ENCODE measurements around the gene NAA25.
"Not testable (repeated sequence)": the region's sequence is repeated elsewhere in the genome, so short reads cannot be mapped to it uniquely, and the experiment has no call there.

The NAA25 gene

DNA sequence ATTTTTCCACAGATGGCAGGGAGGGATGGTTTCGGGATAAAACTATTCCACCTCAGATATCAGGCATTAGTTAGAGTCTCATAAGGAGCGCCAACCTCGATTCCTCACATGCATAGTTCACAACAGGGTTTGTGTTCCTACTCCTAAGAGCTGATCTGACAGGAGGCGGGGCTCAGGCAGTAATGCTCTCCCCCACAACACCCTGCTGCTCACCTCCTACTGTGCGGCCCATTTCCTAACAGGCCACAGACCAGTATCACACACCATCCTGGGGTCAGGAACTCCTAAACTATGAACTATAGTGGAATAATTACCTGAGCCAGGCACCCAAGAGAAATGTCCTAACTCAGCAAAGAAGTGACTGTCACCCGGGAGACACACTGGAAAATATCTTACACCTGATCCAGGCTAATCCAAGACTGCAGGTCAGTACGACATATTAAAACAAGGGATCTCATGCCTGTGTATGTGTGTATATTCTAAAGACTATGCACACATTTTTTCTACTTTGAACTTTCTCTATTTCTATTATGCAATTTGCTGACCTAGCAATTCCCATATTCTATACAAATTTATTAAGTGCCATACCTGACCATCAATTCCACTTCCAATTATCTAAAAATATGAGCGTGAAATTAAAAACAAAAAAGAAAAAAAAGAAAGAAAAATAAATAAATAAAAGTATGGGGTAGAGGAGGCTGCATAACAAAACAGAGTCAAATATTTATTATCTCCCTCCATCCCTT, 4.7 kb downstream of the NAA25 start:
- H2AFZ ChIP-seq (ENCODE audit: low read depth, low read length): no peak overlapping the region

DNA sequence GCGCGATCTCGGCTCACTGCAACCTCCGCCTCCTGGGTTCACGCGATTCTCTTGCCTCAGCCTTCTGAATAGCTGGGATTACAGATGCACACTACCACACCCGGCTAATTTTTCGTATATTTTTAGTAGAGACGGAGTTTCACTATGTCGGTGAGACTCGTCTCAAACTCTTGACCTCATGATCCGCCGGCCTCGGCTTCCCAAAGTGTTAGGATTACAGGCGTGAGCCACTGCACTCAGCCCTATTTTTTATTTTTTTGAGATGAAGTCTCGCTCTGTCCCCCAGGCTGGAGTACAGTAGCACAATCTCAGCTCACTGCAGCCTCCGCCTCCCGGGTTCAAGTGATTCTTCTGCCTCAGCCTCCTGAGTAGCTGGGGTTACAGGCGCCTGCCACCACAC, 5.8 kb downstream of the NAA25 start:
- H4K91ac ChIP-seq (ENCODE audit: low read length); H3K9ac ChIP-seq (ENCODE audit: low read length); DNase-seq; H3K4me2 ChIP-seq (ENCODE audit: low read length, poor library complexity, severe bottlenecking); H2AK5ac ChIP-seq (ENCODE audit: low read length, severe bottlenecking); H3K14ac ChIP-seq (ENCODE audit: low read length in 2 of 2); H4K8ac ChIP-seq (ENCODE audit: low read length); H2BK15ac ChIP-seq (ENCODE audit: low read depth, poor library complexity, severe bottlenecking); H3K23ac ChIP-seq (ENCODE audit: low read length in 2 of 2); H2BK5ac ChIP-seq (ENCODE audit: low read depth, low read length, poor library complexity, severe bottlenecking); H2BK12ac ChIP-seq (ENCODE audit: low read length in 2 of 2); H2AFZ ChIP-seq (ENCODE audit: low read depth, low read length); H3K9me3 ChIP-seq (ENCODE audit: control insufficient read depth, low read length); H3K4me3 ChIP-seq (ENCODE audit: insufficient read depth in 1 of 2, low read depth in 1 of 2, low read length in 2 of 2); H3K27me3 ChIP-seq (ENCODE audit: control insufficient read depth in 1 of 2, insufficient read depth in 1 of 2, low read length in 2 of 2); H3K18ac ChIP-seq (ENCODE audit: low read depth in 1 of 2, low read length in 2 of 2); H3K27ac ChIP-seq (ENCODE audit: low read length, poor library complexity, severe bottlenecking); H3K4ac ChIP-seq (ENCODE audit: low read depth in 1 of 2, low read length in 2 of 2); H3K79me1 ChIP-seq (replicated peaks; ENCODE audit: low read length, poor library complexity, severe bottlenecking); H2BK120ac ChIP-seq (ENCODE audit: low read depth, low read length): not testable (repeated sequence)
- Histone ChIP-seq H3K36me3 (ENCODE audit: control insufficient read depth in 1 of 2, insufficient read depth in 2 of 2, low read depth in 1 of 2, low read length in 2 of 2) (peaks cover 16 to 48% of the 10 kb centered on the region in 2 experiments), H3K4me1 (ENCODE audit: control insufficient read depth, insufficient read depth, low read depth, low read length) (peaks cover 11% of the 10 kb centered on the region)
- WGBS: 97% methylated on average over 18 of the region's 19 CpGs

More for the DNA sequence above, 4.7 kb downstream of the NAA25 start:
- no peaks in the 10 kb centered on the region for H3K9me3 ChIP-seq (ENCODE audit: control insufficient read depth, low read length)
- no peak overlapping the region for H2BK12ac ChIP-seq (ENCODE audit: low read length in 2 of 2)
- no peak overlapping the region for H3K4me3 ChIP-seq (ENCODE audit: insufficient read depth in 1 of 2, low read depth in 1 of 2, low read length in 2 of 2)
- no peak overlapping the region for H3K18ac ChIP-seq (ENCODE audit: low read depth in 1 of 2, low read length in 2 of 2)
- no peak overlapping the region for H2BK120ac ChIP-seq (ENCODE audit: low read depth, low read length)
- peaks cover 11 to 40% of the 10 kb centered on the region in 2 experiments for H3K36me3 ChIP-seq (ENCODE audit: control insufficient read depth in 1 of 2, insufficient read depth in 2 of 2, low read depth in 1 of 2, low read length in 2 of 2)
- no peak overlapping the region for H3K23ac ChIP-seq (ENCODE audit: low read length in 2 of 2)
- H3K4me1 ChIP-seq (ENCODE audit: control insufficient read depth, insufficient read depth, low read depth, low read length): peaks cover 11% of the 10 kb centered on the region
- no peaks in the 10 kb centered on the region for H3K27me3 ChIP-seq (ENCODE audit: control insufficient read depth in 1 of 2, insufficient read depth in 1 of 2, low read length in 2 of 2)
- H3K4me2 ChIP-seq (ENCODE audit: low read length, poor library complexity, severe bottlenecking): no peak overlapping the region
- no peak overlapping the region for H3K14ac ChIP-seq (ENCODE audit: low read length in 2 of 2)
- no peak overlapping the region for H4K8ac ChIP-seq (ENCODE audit: low read length)
- DNase-seq: no peak
- H3K9ac ChIP-seq (ENCODE audit: low read length): no peak overlapping the region
- no peak overlapping the region for H4K91ac ChIP-seq (ENCODE audit: low read length)
- WGBS: 96% methylated on average over 5 of the region's 8 CpGs
- no peak overlapping the region for H2BK15ac ChIP-seq (ENCODE audit: low read depth, poor library complexity, severe bottlenecking)
- H3K27ac ChIP-seq (ENCODE audit: low read length, poor library complexity, severe bottlenecking): no peak overlapping the region
- peaks cover 3% of the 10 kb centered on the region for H3K79me1 ChIP-seq (replicated peaks; ENCODE audit: low read length, poor library complexity, severe bottlenecking)
- H2AK5ac ChIP-seq (ENCODE audit: low read length, severe bottlenecking): no peak overlapping the region
- H3K4ac ChIP-seq (ENCODE audit: low read depth in 1 of 2, low read length in 2 of 2): no peak overlapping the region
- no peak overlapping the region for H2BK5ac ChIP-seq (ENCODE audit: low read depth, low read length, poor library complexity, severe bottlenecking)

DNA sequence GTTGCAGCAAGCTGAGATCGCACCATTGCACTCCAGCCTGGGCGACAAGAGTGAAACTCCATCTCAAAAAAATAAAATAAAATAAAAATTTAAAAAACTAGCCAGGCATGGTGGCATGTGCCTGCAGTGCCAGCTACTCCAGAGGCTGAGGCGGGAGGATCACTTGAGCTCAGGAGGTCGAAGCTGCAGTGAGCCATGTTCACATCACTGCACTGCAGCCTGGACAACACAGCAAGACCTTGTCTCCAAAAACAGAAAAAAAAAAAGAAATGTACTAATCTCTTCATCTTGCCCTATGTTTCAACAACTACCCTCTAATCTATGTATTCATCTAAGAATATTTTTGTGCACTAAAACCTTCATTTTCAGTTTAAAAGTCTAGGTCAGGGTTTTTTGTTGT, 6.5 kb downstream of the NAA25 start:
- no peak overlapping the region for H3K14ac ChIP-seq (ENCODE audit: low read length in 2 of 2)
- no peak overlapping the region for H2BK15ac ChIP-seq (ENCODE audit: low read depth, poor library complexity, severe bottlenecking)
- H3K4me1 ChIP-seq (ENCODE audit: control insufficient read depth, insufficient read depth, low read depth, low read length): peaks cover 12% of the 10 kb centered on the region
- no peak overlapping the region for H4K8ac ChIP-seq (ENCODE audit: low read length)
- no peak overlapping the region for H4K91ac ChIP-seq (ENCODE audit: low read length)
- no peak overlapping the region for H3K23ac ChIP-seq (ENCODE audit: low read length in 2 of 2)
- DNase-seq: no peak
- no peak overlapping the region for H3K4me2 ChIP-seq (ENCODE audit: low read length, poor library complexity, severe bottlenecking)
- H3K18ac ChIP-seq (ENCODE audit: low read depth in 1 of 2, low read length in 2 of 2): no peak overlapping the region
- no peak overlapping the region for H2BK12ac ChIP-seq (ENCODE audit: low read length in 2 of 2)
- no peak overlapping the region for H3K27ac ChIP-seq (ENCODE audit: low read length, poor library complexity, severe bottlenecking)
- H3K9ac ChIP-seq (ENCODE audit: low read length): no peak overlapping the region
- H3K9me3 ChIP-seq (ENCODE audit: control insufficient read depth, low read length): no peaks in the 10 kb centered on the region
- no peak overlapping the region for H3K4ac ChIP-seq (ENCODE audit: low read depth in 1 of 2, low read length in 2 of 2)
- H2AK5ac ChIP-seq (ENCODE audit: low read length, severe bottlenecking): no peak overlapping the region
- 100% methylated on average over 4 of the region's 4 CpGs for WGBS
- H2BK5ac ChIP-seq (ENCODE audit: low read depth, low read length, poor library complexity, severe bottlenecking): no peak overlapping the region
- H3K36me3 ChIP-seq (ENCODE audit: control insufficient read depth in 1 of 2, insufficient read depth in 2 of 2, low read depth in 1 of 2, low read length in 2 of 2): peaks cover 17 to 48% of the 10 kb centered on the region in 2 experiments
- peaks cover 3% of the 10 kb centered on the region for H3K79me1 ChIP-seq (replicated peaks; ENCODE audit: low read length, poor library complexity, severe bottlenecking)
- no peaks in the 10 kb centered on the region for H3K27me3 ChIP-seq (ENCODE audit: control insufficient read depth in 1 of 2, insufficient read depth in 1 of 2, low read length in 2 of 2)
- no peak overlapping the region for H2BK120ac ChIP-seq (ENCODE audit: low read depth, low read length)
- H2AFZ ChIP-seq (ENCODE audit: low read depth, low read length): no peak overlapping the region
- H3K4me3 ChIP-seq (ENCODE audit: insufficient read depth in 1 of 2, low read depth in 1 of 2, low read length in 2 of 2): no peak overlapping the region

DNA sequence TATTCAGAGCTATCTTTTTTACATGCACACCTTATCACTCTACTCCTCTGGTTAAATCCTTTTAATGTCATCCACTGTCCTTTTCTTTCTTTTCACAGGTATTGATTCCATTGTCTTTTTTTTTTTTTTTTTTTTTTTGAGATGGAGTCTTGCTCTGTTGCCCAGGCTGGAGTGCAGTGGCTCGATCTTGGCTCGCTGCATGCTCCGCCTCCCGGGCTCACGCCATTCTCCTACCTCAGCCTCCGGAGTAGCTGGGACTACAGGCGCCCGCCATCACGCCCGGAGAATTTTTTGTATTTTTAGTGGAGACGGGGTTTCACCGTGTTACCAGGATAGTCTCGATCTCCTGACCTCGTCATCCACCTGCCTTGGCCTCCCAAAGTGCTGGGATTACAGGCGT, 8.1 kb downstream of the NAA25 start:
- H3K4me2 ChIP-seq (ENCODE audit: low read length, poor library complexity, severe bottlenecking); H3K79me1 ChIP-seq (replicated peaks; ENCODE audit: low read length, poor library complexity, severe bottlenecking); H2BK5ac ChIP-seq (ENCODE audit: low read depth, low read length, poor library complexity, severe bottlenecking); H3K4me3 ChIP-seq (ENCODE audit: insufficient read depth in 1 of 2, low read depth in 1 of 2, low read length in 2 of 2); H3K27ac ChIP-seq (ENCODE audit: low read length, poor library complexity, severe bottlenecking); H2BK15ac ChIP-seq (ENCODE audit: low read depth, poor library complexity, severe bottlenecking); H3K23ac ChIP-seq (ENCODE audit: low read length in 2 of 2); H2BK120ac ChIP-seq (ENCODE audit: low read depth, low read length); H3K14ac ChIP-seq (ENCODE audit: low read length in 2 of 2); H4K91ac ChIP-seq (ENCODE audit: low read length); H4K8ac ChIP-seq (ENCODE audit: low read length); H3K18ac ChIP-seq (ENCODE audit: low read depth in 1 of 2, low read length in 2 of 2); H3K4ac ChIP-seq (ENCODE audit: low read depth in 1 of 2, low read length in 2 of 2); H3K9me3 ChIP-seq (ENCODE audit: control insufficient read depth, low read length); DNase-seq; H3K9ac ChIP-seq (ENCODE audit: low read length); H2AK5ac ChIP-seq (ENCODE audit: low read length, severe bottlenecking); H2AFZ ChIP-seq (ENCODE audit: low read depth, low read length); H3K27me3 ChIP-seq (ENCODE audit: control insufficient read depth in 1 of 2, insufficient read depth in 1 of 2, low read length in 2 of 2); H3K4me1 ChIP-seq (ENCODE audit: control insufficient read depth, insufficient read depth, low read depth, low read length); H2BK12ac ChIP-seq (ENCODE audit: low read length in 2 of 2): not testable (repeated sequence)
- WGBS: 97% methylated on average over 15 of the region's 15 CpGs
- H3K36me3 ChIP-seq (ENCODE audit: control insufficient read depth in 1 of 2, insufficient read depth in 2 of 2, low read depth in 1 of 2, low read length in 2 of 2): peaks cover 17 to 40% of the 10 kb centered on the region in 2 experiments

All from mesenchymal stem cell (in vitro differentiated cells and primary cell).